Stimulated activated CD4-positive, alpha-beta T cell treated with anti-CD3 and anti-CD28 coated beads, Interleukin-2, amount 100 ng/mL, for 4 hours (primary cell): Measurements from ENCODE around the gene CITED2.
"Not testable (repeated sequence)": the region's sequence is repeated elsewhere in the genome, so short reads cannot be mapped to it uniquely, and the experiment has no call there.

Experiments used
- DNase-seq: peaks from one replicate; pipeline ENCODE4 v3.0.0-alpha.2; 2020; ENCODE audit warnings: low read depth

CITED2 gene

DNA sequence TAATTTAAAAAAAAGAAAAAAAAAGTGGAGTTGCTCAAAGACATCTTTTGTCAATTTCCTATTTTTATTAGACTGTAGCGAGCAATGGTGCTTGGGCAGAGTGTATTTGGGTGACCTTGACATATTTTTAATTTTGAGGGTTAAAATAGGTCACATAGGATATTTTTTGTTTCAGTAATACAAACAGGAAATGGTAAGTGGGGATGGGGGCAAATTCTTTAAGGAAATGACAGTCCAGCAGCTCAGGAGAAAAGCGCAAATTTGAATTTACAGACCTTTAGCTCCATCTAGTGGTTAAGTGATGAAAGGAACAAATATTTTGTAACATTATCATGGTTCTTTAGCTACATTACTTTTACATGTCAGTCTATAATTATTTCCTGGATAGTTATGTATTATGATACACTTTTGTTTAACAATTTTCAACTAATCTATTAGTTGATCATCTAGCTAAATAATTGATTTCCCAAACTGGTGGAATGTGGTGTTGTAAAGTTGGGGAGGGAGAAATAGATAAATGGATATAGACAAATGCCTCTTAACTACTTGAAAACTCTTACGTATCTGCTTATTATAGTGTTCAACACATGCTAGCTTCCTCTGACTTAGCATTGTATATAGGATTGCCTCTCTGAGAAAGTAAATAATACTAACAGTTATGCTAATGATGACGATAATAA, 10.0 kb downstream of the CITED2 start:
- DNase-seq, result no peak

DNA sequence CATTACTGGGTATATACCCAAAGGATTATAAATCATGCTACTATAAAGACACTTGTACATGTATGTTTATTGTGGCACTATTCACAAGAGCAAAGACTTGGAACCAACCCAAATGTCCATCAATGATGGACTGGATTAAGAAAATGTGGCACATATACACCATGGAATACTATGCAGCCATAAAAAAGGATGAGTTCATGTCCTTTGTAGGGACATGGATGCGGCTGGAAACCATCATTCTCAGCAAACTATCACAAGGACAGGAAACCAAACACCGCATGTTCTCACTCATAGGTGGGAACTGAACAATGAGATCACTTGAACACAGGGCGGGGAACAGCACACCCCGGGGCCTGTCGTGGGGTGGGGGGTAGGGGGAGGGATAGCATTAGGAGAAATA, 10.7 kb downstream of the CITED2 start:
- not testable (repeated sequence) for DNase-seq

DNA sequence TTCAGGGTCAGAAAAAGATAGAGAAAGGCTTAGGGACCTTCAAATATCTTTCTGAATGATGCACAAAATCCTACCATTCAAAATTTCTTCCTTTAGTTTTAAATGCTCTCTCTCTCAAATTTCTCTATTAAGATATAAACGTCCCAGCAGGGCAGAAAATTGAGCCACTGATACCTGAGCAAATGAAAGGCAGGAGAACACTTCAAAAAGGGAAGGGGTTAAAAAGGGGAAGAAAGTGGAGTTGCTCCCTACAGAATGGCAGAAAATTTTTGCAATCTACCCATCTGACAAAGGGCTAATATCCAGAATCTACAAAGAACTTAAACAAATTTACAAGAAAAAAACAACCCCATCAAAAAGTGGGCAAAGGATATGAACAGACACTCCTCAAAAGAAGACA, 11.3 kb downstream of the CITED2 start:
- not testable (repeated sequence) for DNase-seq

DNA sequence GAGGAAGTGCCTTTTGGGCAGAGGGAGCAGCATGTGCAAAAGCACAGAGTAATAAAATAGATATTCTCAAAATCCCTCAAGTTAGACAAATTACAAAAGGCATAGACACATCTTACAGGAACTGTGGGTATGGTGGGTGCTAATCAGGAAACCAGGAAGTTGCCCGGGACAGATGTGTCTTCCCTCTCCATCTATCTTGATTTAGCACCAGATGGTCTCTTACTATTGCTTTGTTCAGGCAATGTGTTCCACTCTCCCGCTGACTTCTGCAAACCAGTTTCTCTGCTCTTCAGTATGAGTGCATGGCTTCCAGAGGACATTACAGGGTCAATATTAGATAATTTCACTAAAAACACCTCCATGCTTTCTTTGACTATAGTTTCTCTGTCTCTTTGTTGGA, 13.2 kb downstream of the CITED2 start:
- no peak for DNase-seq

DNA sequence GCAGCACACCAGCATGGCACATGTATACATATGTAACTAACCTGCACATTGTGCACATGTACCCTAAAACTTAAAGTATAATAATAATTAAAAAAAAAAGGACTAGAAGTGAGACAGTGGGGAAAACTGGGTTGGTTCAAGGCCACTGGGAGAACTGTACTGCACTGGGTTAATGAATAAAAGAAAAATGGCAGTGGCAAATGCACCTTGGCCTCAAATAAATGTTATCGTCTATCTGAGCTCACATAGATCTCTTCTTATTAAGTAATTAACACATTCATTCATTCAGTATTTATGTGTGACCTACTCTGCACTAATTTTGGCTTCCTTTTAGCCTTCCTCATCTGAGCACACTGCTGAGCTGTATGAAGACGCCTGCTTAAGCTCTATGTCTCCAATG, 17.5 kb downstream of the CITED2 start:
- DNase-seq, result no peak

DNA sequence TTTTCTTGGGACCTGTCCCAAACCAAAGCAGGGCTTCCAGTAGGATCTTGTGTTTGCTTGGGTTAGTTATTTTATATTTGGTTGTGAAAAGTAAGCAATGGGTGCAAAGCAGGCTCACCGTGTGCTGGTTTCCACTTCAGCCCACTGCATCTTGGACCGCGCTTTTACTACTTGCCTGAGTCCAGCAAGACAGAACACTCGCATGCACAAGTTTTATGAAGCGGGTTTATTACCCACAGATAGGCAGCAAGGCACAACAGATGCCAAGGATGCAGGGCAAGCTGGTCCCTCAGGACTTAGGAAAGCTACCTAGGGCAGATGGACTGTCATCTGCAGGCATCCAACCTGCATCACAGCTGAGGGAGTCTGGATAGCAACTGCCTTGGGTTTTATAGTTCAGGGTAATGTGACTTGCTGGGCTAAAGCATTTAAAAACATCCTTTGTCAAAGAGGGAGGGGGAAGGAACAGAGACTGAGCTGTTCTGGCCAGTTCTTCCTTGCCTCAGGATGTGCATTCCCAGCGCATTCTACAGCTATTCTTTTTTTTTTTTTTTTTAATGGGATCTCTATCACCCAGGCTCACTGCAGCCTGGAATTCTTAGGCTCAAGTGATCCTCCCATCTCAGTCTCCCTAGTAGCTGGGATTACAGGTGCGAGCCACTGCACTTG, 18.5 kb downstream of the CITED2 start:
- no peak for DNase-seq

DNA sequence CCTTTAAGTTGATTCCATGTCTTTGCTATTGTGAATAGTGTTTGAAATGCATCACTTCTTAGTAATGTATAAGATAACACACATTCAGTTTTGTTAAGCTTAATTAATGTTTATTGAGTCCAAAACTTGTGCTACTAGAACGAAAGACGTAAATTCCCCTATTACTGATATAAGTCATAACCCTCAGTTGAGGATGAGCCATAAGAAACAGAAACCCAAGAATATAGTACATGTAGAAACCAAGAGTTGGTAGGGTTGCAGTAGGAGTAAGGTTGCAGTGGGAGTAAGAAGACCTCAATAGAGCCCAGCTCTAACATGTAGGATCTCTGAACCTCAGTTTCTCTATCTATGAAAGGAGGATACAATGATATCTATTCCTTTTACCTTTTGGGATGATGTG, 19.3 kb downstream of the CITED2 start:
- DNase-seq, result no peak

DNA sequence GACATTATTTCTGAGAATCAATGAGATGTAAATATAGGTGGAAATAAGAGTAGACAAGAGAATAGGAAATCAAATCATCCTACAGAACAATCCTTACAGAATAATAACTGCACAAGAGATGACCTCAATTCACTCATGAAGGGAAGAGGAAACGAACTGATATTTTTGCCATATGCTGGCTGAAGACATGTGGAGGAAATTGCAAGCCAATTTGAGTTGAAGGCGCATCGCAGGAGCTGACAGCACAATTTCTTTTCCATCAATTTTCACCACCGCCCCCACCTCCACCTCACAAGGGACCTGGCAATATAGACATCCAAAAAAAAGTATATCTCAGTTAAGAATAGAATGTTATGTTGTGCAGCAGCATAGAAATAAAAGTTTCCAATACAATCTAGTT, 20.3 kb downstream of the CITED2 start:
- no peak for DNase-seq

DNA sequence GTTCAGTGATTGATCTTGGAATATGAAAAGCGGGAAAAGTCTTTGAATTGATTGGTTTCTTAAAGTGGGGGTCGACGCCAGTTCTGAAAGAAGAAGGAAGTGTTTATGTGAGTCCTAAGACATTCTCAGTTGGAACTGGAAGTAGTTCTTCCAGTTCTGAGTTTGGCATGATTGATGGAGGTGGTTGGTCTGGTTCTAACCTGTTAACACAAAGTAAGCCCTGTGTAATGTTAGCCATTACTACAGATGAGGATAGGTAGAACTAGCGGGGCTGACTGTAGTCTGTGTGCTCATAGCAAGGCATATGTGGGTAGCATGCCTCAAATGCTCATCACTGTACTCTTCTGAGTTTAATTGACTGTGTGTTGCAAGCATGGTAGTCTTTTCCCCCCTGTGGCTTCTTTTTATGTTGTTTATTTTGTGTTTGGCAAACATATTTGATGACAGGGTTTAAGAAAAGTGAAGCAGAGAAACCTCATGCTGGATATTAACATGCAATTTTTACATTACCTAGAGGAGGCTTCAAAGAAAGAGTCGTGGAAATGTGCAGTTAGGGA, 24.9 kb downstream of the CITED2 start:
- DNase-seq, result no peak

DNA sequence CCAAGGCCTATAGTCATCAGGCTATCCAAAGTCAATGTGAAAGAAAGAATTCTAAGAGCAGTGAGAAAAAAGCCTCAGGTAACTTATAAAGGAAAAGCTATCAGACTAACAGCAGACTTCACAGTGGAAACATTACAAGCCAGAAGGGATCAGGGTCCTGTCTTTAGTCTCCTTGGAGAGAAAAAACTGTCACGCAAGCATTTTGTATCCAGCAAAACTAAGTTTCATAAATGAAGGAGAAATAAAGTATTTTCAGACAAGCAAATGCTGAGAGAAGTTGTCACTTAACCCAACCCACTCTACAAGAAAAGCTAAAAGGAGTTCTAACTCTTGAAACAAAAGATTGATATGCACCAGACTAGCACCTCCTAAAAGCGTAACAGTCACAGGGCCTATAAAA, 28.1 kb downstream of the CITED2 start:
- DNase-seq, result no peak

DNA sequence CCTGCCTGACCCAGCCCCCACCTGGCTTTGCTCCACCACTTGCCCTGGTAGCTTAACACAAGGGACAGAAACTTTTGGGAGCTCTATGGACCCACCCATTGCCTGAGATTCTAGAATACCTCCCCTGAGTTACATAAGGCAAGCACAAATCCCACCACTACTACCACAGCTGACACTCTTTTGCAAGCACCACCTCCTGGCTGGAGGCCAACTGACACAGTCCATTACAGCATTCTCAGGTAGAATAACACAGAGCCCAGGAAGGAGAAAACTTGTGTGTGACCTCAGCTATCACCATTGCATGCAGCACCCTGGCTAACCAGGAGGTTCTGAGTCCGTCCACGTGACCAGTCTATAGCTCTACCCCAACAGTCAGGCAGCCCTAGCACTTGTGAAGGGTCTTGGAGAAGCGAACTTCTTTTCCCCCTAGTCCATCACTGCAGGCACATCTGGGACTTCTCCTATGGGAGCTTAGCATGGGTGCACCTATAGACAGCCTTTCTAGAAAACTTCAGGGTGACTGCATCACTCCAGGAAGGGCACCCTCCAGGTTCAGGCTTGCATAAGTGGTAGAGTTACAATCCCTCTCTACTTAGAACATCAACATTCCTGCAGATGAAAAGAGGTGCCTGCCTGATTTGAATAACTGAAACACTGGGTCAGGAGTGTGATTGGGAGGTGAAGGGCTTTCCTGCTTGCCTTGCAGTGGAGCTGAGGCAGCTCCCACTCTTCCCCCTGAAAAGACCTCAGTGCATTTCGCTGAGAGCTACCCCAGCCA, 30.1 kb downstream of the CITED2 start:
- no peak for DNase-seq

DNA sequence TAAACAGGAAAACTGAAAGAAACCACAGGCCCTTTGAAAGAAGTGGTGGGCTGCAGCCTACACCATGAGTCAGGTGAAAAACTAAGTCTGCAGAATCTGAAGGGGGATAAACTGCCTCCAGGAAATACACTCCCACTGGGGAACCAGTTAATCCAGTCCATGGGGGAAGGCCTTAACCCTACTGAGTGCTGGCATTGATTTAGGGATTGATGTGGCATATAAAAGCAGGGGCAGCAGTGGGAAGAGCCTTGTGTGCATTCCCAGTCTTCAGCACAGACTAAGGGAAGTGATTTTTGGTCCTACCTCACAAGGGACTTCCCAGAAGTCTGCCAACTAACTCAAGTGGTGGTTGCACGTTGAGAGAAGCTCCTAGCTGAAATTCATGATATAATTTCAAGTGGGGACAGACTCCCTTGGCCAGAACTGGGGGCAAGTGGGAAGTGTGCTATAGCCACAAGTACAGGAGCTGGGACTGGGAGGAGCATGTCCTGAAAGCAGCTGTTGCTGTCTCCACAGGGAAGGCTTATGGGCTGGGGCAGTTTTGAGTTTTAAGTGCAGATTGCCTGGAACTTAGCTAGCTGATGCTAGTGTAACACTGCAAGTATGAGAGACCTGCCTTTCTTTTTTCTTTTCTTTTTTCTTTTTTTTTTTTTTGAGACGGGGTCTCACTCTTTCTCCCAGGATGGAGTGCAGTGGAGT, 31.2 kb downstream of the CITED2 start:
- DNase-seq, result no peak

DNA sequence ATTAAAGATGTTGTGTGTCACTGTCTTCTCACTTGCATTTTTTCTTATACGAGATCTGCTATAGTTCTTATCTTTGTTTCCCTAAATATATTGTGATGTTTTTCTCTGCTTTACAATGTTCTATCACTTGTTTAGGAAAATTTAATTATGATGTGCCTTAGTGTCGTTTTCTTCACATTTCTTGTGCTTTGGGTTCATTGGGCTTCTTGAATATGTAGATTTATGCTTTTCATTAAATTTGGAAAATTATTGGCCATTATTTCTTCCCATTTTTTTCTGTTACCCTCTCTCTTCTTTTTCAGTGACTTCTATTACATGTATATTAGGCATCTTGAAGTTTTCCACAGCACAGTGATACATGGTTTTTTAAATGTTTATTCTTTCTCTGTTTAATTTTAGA, 33.4 kb downstream of the CITED2 start:
- DNase-seq, result no peak

DNA sequence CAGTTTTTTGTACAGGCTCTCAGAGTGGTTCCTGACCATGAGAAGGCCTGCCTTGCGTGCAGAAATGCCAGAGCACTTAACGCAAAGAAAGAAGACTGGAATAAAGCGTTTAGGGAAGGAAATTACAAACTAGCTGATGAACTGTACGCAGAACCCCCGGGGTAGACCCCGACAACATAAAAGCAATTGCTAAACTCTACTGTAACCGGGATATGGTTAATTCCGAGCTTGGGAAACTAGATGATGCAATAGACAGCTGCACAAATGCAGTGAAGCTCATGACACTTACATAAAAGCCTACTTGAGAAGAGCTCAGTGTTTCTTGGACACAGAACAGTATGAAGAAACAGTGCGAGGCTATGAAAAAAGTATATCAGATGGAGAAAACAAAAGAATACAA, 35.7 kb downstream of the CITED2 start:
- DNase-seq, result no peak

DNA sequence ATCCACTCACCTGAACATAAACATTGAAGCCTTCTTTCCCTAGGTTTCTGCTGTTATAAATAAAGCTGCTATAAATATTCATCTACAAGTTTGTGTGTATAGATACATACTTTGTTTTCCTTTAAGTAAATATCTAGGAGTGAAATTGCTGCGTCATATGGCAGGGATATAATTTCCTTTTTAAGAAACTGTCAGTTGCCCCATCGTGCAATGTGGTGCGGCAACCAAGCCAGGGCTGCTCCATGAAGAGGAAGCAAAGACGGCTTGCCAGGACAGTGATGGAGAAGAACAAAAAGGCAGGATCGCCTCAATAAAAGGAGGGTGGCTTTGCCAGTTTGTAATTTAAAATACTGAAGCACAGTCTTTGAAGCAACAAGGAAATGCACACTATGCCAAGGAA, 36.6 kb downstream of the CITED2 start:
- no peak for DNase-seq

DNA sequence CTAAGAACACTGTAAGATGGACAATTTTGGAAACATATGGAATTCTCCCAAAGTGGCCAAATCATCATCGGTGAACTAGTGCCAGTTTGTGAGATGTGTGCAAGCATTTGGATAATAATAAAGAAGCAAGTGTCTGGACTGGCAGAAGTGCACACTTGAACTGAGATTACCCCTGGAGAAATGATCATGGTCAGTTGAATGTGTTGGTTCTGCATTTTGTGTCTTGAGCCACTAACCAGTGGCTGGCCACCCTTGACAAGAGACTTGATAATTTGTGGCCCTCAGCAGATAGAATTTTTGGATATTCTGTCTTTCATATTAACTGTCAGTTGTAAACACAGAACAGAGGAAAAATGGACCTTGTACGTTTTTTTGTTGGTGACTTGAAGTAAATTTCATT, 37.4 kb downstream of the CITED2 start:
- DNase-seq, result no peak

DNA sequence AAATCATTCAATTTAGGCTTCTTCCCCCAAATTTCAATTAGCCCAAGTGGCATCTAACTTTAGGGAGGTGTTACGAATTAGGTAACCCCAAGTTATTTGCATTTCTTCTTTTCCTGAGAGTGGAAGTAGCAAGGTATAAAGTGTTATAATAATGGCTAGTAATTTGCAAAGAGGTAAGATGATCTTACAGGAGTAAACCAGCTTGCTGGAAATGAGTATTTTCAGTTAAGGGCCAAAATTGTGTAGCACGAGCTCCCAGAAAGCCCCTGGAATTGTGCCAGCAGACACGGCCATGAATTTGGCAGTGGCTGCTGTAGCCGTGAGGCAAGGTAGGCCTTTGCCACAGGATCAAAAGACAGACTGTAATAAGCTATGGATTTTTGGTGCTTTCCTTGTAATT, 38.0 kb downstream of the CITED2 start:
- DNase-seq, result no peak

DNA sequence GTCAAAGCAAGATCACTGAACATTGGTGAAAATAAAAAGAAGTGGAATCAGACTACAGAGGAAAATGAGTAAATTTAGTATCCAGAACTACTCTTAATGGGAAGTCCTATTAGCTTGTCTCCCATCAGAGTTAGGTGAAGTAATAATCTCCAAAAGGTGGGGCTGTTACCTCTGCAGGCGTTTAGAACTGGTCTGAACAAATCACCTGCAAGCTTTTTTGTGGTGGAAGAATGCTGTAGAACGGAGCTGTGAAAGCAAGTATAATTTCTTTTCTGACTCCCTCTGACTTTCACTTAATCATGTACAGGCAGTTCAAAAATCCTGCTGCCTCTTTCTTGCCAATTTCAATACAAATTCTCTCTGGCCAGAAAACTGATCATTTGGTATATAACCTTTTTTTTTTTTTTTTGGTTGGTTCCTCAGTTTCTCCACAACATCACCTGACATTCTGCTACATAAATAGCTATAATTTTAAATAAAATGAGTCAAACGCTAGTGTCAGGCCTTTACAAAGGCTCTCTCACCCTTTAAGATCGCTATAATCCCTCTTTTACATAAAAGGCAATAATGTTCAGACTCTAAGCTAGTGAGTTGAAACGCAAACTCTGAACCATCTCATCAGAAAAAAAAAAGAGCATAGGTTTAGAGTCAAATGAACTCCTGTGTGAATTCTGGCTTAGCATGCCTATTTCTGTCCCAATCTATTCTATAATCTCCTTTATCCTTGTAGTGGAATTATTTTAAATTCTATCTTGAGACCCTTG, 38.8 kb downstream of the CITED2 start:
- DNase-seq, result no peak

DNA sequence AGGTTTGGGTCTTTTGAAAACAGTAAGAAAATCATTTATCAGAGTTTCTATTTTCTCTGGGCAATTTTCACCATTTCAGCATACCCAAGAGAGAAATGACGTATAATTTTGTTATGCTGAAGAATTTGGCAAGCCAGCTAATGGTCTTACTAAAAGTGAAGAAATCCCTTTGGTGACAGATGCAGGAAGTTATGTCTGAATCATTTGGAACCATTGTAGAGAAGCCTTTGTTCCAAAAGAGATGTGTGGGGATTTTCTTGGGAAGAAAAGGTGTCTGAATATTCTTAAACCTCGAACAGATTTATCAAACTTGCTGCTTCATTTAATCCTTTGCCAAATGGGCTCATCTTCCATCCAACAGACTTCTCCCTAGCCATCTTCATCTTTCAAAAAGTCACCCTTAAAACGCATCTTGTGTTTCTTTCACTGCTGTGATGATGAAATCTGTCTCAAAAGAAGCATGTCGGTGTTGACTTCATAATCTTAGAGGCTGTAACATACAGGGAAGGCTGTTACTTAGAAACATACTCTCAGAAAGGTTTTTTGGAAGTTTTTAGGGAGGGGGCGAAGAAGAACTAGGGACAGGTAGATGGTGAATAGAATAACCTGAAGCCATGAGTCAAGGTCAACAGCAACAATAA, 39.5 kb downstream of the CITED2 start:
- DNase-seq, result no peak

DNA sequence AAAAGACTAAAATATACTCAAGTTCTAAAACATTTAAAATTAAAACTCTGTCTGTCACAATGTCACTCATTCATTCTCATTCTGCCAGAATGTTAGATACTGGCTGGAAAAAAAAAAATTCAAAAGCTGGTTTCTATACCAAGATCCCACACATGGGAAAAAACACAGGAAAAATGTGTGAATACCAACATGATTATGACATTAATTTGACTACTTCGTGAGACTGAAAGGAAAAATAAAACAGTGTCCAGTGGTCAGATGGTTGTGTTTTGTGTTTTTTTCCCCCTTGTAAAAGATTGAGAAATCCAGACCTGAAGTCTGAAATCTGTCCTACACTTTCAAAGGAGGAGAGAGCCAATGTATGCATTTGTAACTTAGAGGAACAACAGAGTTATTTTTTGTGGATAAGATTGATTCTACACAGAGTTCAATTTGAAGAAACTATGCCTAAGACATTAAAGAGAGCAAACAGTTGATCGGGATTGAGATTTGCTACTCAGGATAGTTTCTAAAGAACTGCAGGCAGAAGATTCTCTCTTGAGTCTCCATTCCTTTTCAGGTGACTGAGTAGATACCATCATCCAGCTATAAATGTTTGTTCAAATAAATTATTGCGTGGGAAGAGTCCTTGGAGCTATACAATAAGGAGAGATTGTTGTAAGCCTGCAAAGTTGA, 43.5 kb downstream of the CITED2 start:
- no peak for DNase-seq

DNA sequence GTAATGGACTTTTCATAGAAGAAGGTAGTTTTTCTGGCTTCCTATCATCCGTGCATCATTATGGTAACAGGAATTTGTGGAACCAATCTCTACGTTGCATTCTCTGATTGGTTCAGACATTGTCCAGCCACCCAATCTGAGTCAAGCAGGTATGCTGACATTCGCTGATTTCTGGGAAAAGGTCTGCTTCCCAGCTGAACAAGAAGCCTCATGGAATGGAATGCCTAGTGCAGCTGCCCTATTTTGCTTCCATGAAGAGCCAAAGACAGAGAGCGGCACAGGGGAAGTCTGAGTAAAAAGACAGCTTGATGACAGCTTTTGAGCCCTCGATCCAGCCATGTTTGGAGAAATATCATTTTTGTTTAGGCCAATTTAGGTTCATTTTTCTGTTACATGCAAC, 44.1 kb downstream of the CITED2 start:
- DNase-seq, result no peak
